HEK293 (cell line): ENCODE results near the gene LRRTM4.

Experiments used
- CTCF ChIA-PET: fragments of 350-600 bp; formaldehyde crosslinking; extraction: SDS; loops from one replicate; lab custom pipeline; 2021; ENCODE audit warnings: antibody characterized with exemption; lab: Yijun Ruan, JAX
- POLR2A ChIA-PET: fragments of 300-600 bp; formaldehyde crosslinking; extraction: SDS; loops from one replicate; lab custom pipeline; 2020; ENCODE audit warnings: antibody characterized with exemption, inconsistent platforms; lab: Yijun Ruan, JAX
- H3K27ac ChIP-seq: fragments of 200-500 bp; sonication (Bioruptor generic); 2 replicates; pipeline ENCODE4 v1.5.1; 2014; ENCODE audit warnings: low read depth, low read length, control low read depth, inconsistent platforms; ENCODE audit errors: extremely low read depth
- H3K36me3 ChIP-seq, 2 experiments: fragments of 200-500 bp in 1 of 2; sonication (Bioruptor generic) in 1 of 2; 1 replicate in 1 of 2; 2 replicates in 1 of 2; pipeline ENCODE4 v1.5.1; 2014 to 2017; ENCODE audit warnings: inconsistent platforms in 2 of 2, low read length in 2 of 2; ENCODE audit not compliant: control insufficient read depth in 2 of 2, insufficient read depth in 1 of 2
- H3K4me1 ChIP-seq: fragments of 200-500 bp; sonication (Bioruptor generic); 2 replicates; pipeline ENCODE4 v1.5.1; 2014; ENCODE audit warnings: mild to moderate bottlenecking, low read length, inconsistent platforms; ENCODE audit not compliant: control insufficient read depth, insufficient read depth
- H3K4me3 ChIP-seq: 2 replicates; pipeline ENCODE4 v1.5.1; 2011; ENCODE audit warnings: low read depth, mild to moderate bottlenecking, control low read depth, low read length, moderate library complexity
- H3K9me3 ChIP-seq: fragments of 200-500 bp; sonication (Bioruptor generic); 2 replicates; pipeline ENCODE4 v1.5.1; 2014; ENCODE audit warnings: low read depth, low read length, inconsistent platforms; ENCODE audit not compliant: control insufficient read depth, insufficient read depth
- HOXA7 ChIP-seq: sonication (generic); formaldehyde crosslinking; IDR thresholded peaks from 2 replicates; pipeline ENCODE4 v1.8.1; 2022; ENCODE audit warnings: missing genetic modification reagents, borderline replicate concordance
- IKZF3 ChIP-seq: fragments of 450-650 bp; IDR thresholded peaks from 2 replicates; pipeline ENCODE4 v1.5.0; 2018; ENCODE audit warnings: missing biosample characterization, mild to moderate bottlenecking, missing genetic modification characterization, moderate library complexity
- KLF16 ChIP-seq: fragments of 450-650 bp; formaldehyde crosslinking; IDR thresholded peaks from 2 replicates; pipeline ENCODE4 v1.5.1; 2017; ENCODE audit warnings: missing biosample characterization, missing genetic modification characterization
- REPIN1 ChIP-seq: fragments of 450-650 bp; formaldehyde crosslinking; IDR thresholded peaks from 2 replicates; pipeline ENCODE4 v1.5.1; 2017; ENCODE audit warnings: missing biosample characterization, missing genetic modification characterization, low read depth
- WT1 ChIP-seq: fragments of 450-650 bp; formaldehyde crosslinking; IDR thresholded peaks from 2 replicates; pipeline ENCODE4 v1.5.1; 2016; ENCODE audit warnings: missing biosample characterization, missing genetic modification characterization
- ZBTB11 ChIP-seq: fragments of 450-650 bp; formaldehyde crosslinking; conservative IDR thresholded peaks from 2 replicates; pipeline ENCODE4 v1.5.1; 2016; ENCODE audit warnings: low read depth, missing biosample characterization, missing genetic modification characterization
- ZBTB20 ChIP-seq: fragments of 450-650 bp; formaldehyde crosslinking; IDR thresholded peaks from 2 replicates; pipeline ENCODE4 v1.5.1; 2016; ENCODE audit warnings: missing biosample characterization, missing genetic modification characterization
- ZFHX2 ChIP-seq: fragments of 450-650 bp; formaldehyde crosslinking; conservative IDR thresholded peaks from 2 replicates; pipeline ENCODE4 v1.5.1; 2016; ENCODE audit warnings: missing biosample characterization, missing genetic modification characterization
- ZFP41 ChIP-seq: fragments of 450-650 bp; formaldehyde crosslinking; IDR thresholded peaks from 2 replicates; pipeline ENCODE4 v1.5.1; 2016; ENCODE audit warnings: missing biosample characterization, missing genetic modification characterization, borderline replicate concordance
- ZNF10 ChIP-seq: fragments of 450-650 bp; formaldehyde crosslinking; IDR thresholded peaks from 2 replicates; pipeline ENCODE4 v1.5.1; 2017; ENCODE audit warnings: missing biosample characterization, missing genetic modification characterization
- ZNF211 ChIP-seq: fragments of 450-650 bp; formaldehyde crosslinking; IDR thresholded peaks from 2 replicates; pipeline ENCODE4 v1.5.1; 2016; ENCODE audit warnings: low read depth, missing biosample characterization, missing genetic modification characterization
- ZNF292 ChIP-seq: fragments of 450-650 bp; formaldehyde crosslinking; IDR thresholded peaks from 2 replicates; pipeline ENCODE4 v1.5.1; 2016; ENCODE audit warnings: low read depth, missing biosample characterization, missing genetic modification characterization, borderline replicate concordance
- ZNF366 ChIP-seq: fragments of 450-650 bp; formaldehyde crosslinking; conservative IDR thresholded peaks from 2 replicates; pipeline ENCODE4 v1.5.1; 2016; ENCODE audit warnings: missing biosample characterization, missing genetic modification characterization
- ZNF549 ChIP-seq: fragments of 450-650 bp; IDR thresholded peaks from 2 replicates; pipeline ENCODE4 v1.5.1; 2018; ENCODE audit warnings: missing biosample characterization, missing genetic modification characterization, mild to moderate bottlenecking, inconsistent platforms, moderate library complexity
- ZNF555 ChIP-seq: fragments of 450-650 bp; formaldehyde crosslinking; conservative IDR thresholded peaks from 2 replicates; pipeline ENCODE4 v1.5.1; 2017; ENCODE audit warnings: missing biosample characterization, mild to moderate bottlenecking, missing genetic modification characterization, inconsistent platforms
- ZNF654 ChIP-seq: fragments of 450-650 bp; formaldehyde crosslinking; IDR thresholded peaks from 2 replicates; pipeline ENCODE4 v1.5.1; 2016; ENCODE audit warnings: low read depth, missing biosample characterization, missing genetic modification characterization
- TF ChIP-seq, protein P1 (sequence below): fragments of 450-650 bp; formaldehyde crosslinking; IDR thresholded peaks from 2 replicates; pipeline ENCODE4 v1.5.1; 2016; ENCODE audit warnings: missing biosample characterization, missing genetic modification characterization
- TF ChIP-seq, protein P2 (sequence below): fragments of 450-650 bp; formaldehyde crosslinking; IDR thresholded peaks from 2 replicates; pipeline ENCODE4 v1.5.1; 2017; ENCODE audit warnings: missing biosample characterization, missing genetic modification characterization
- TF ChIP-seq, protein P3 (sequence below): fragments of 450-650 bp; formaldehyde crosslinking; IDR thresholded peaks from 2 replicates; pipeline ENCODE4 v1.5.1; 2016; ENCODE audit warnings: missing biosample characterization, missing genetic modification characterization
- TF ChIP-seq, protein P4 (sequence below): fragments of 450-650 bp; formaldehyde crosslinking; IDR thresholded peaks from 2 replicates; pipeline ENCODE4 v1.5.1; 2016; ENCODE audit warnings: missing biosample characterization, missing genetic modification characterization

The LRRTM4 gene

DNA sequence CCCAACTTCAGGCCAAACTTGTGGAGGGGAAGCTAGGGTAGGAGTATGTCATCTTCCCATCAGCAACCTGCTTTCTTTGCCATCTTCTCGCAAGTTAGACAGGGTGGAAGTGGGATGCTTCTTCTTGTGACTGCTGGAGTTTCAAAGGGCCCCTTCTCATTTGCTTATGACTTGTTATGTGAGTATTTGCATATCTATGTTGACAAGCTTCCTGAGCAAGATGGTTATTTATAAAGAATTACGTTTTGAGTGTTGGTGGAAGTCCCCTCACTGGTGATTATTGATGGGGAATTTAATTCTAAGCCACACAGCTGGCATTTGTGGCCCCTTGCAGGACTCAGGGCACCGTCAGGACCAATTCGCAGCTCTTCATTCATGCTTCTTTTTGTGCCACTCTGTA is 791.0 kb downstream of the LRRTM4 start:
- Histone ChIP-seq H3K4me1 (no peaks in the 10 kb centered on the region), H3K27ac (no peak overlapping the region), H3K4me3 (no peak overlapping the region), H3K9me3 (no peaks in the 10 kb centered on the region)
- TF ChIP-seq ZNF10 (tag by site-specific recombination), result no peak
- TF ChIP-seq ZNF292 (tag by site-specific recombination), result no peak
- TF ChIP-seq, protein P1, sequence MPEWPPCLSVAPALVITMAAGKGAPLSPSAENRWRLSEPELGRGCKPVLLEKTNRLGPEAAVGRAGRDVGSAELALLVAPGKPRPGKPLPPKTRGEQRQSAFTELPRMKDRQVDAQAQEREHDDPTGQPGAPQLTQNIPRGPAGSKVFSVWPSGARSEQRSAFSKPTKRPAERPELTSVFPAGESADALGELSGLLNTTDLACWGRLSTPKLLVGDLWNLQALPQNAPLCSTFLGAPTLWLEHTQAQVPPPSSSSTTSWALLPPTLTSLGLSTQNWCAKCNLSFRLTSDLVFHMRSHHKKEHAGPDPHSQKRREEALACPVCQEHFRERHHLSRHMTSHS (tag by site-specific recombination), result no peak
- TF ChIP-seq, protein P2, sequence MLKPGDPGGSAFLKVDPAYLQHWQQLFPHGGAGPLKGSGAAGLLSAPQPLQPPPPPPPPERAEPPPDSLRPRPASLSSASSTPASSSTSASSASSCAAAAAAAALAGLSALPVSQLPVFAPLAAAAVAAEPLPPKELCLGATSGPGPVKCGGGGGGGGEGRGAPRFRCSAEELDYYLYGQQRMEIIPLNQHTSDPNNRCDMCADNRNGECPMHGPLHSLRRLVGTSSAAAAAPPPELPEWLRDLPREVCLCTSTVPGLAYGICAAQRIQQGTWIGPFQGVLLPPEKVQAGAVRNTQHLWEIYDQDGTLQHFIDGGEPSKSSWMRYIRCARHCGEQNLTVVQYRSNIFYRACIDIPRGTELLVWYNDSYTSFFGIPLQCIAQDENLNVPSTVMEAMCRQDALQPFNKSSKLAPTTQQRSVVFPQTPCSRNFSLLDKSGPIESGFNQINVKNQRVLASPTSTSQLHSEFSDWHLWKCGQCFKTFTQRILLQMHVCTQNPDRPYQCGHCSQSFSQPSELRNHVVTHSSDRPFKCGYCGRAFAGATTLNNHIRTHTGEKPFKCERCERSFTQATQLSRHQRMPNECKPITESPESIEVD (tag by site-specific recombination), result no peak
- TF ChIP-seq ZFP41 (tag by site-specific recombination), result no peak
- TF ChIP-seq, all 188 proteins: peak for 0
- POLR2A ChIA-PET, result no interaction called here
- no peaks in the 10 kb centered on the region for H3K36me3 ChIP-seq
- CTCF ChIA-PET, result no interaction called here

DNA sequence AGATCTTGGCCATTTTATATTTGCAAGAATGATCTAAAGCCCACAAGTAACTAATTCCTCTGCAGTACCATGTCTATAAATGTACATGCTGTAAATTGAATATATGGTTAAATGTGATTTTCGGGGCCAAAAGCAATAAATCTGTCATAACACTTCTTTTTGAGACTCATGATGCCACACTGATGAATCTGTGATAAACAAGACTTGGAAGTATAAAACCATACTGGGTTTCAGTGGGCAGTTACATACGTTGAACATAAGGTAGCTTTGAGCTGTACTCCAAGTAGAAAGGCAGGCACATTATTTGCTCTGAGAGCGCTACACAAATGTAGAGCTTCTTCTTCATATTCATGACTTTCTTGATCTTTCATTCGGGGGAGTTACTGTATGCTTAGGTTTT is 792.2 kb downstream of the LRRTM4 start:
- POLR2A ChIA-PET, result no interaction called here
- Histone ChIP-seq H3K36me3 (no peaks in the 10 kb centered on the region), H3K4me3 (no peak overlapping the region), H3K9me3 (no peaks in the 10 kb centered on the region), H3K4me1 (no peaks in the 10 kb centered on the region), H3K27ac (no peak overlapping the region)
- CTCF ChIA-PET, result no interaction called here
- TF ChIP-seq ZNF654 (no peak), ZNF555 (tag by site-specific recombination) (no peak), REPIN1 (tag by site-specific recombination) (no peak), ZNF549 (no peak), ZFHX2 (tag by site-specific recombination) (no peak), ZBTB11 (tag by site-specific recombination) (no peak), WT1 (tag by site-specific recombination) (no peak), ZBTB20 (no peak), ZNF366 (tag by site-specific recombination) (no peak), HOXA7 (no peak), ZNF211 (tag by site-specific recombination) (no peak), IKZF3 (tag by site-specific recombination) (no peak), KLF16 (tag by site-specific recombination) (no peak)
- TF ChIP-seq, protein P3, sequence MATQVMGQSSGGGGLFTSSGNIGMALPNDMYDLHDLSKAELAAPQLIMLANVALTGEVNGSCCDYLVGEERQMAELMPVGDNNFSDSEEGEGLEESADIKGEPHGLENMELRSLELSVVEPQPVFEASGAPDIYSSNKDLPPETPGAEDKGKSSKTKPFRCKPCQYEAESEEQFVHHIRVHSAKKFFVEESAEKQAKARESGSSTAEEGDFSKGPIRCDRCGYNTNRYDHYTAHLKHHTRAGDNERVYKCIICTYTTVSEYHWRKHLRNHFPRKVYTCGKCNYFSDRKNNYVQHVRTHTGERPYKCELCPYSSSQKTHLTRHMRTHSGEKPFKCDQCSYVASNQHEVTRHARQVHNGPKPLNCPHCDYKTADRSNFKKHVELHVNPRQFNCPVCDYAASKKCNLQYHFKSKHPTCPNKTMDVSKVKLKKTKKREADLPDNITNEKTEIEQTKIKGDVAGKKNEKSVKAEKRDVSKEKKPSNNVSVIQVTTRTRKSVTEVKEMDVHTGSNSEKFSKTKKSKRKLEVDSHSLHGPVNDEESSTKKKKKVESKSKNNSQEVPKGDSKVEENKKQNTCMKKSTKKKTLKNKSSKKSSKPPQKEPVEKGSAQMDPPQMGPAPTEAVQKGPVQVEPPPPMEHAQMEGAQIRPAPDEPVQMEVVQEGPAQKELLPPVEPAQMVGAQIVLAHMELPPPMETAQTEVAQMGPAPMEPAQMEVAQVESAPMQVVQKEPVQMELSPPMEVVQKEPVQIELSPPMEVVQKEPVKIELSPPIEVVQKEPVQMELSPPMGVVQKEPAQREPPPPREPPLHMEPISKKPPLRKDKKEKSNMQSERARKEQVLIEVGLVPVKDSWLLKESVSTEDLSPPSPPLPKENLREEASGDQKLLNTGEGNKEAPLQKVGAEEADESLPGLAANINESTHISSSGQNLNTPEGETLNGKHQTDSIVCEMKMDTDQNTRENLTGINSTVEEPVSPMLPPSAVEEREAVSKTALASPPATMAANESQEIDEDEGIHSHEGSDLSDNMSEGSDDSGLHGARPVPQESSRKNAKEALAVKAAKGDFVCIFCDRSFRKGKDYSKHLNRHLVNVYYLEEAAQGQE (tag by site-specific recombination), result no peak
- TF ChIP-seq, protein P4, sequence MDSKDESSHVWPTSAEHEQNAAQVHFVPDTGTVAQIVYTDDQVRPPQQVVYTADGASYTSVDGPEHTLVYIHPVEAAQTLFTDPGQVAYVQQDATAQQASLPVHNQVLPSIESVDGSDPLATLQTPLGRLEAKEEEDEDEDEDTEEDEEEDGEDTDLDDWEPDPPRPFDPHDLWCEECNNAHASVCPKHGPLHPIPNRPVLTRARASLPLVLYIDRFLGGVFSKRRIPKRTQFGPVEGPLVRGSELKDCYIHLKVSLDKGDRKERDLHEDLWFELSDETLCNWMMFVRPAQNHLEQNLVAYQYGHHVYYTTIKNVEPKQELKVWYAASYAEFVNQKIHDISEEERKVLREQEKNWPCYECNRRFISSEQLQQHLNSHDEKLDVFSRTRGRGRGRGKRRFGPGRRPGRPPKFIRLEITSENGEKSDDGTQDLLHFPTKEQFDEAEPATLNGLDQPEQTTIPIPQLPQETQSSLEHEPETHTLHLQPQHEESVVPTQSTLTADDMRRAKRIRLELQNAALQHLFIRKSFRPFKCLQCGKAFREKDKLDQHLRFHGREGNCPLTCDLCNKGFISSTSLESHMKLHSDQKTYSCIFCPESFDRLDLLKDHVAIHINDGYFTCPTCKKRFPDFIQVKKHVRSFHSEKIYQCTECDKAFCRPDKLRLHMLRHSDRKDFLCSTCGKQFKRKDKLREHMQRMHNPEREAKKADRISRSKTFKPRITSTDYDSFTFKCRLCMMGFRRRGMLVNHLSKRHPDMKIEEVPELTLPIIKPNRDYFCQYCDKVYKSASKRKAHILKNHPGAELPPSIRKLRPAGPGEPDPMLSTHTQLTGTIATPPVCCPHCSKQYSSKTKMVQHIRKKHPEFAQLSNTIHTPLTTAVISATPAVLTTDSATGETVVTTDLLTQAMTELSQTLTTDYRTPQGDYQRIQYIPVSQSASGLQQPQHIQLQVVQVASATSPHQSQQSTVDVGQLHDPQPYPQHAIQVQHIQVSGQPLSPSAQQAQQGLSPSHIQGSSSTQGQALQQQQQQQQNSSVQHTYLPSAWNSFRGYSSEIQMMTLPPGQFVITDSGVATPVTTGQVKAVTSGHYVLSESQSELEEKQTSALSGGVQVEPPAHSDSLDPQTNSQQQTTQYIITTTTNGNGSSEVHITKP (tag by site-specific recombination), result no peak
- TF ChIP-seq, all 188 proteins: peak for 0
